ELF-1 (cell line): ENCODE data around the gene AHCYL2.
A peak's percentile ranks its signal among the peaks of the same experiment; 100 is the strongest.
"Not testable (repeated sequence)": the region's sequence is repeated elsewhere in the genome, so short reads cannot be mapped to it uniquely, and the experiment has no call there.

Source experiments
- DNase-seq: peaks from one replicate; pipeline ENCODE4 v3.0.0-alpha.2; 2016; ENCODE audit warnings: low read depth, low spot score

AHCYL2 gene

GRCh38 chr7:129383542-129384132 is 158.8 kb downstream of the AHCYL2 start:
- DNase-seq: no peak

GRCh38 chr7:129385116-129385515 is 160.3 kb downstream of the AHCYL2 start:
- no peak for DNase-seq

GRCh38 chr7:129385598-129385997 is 160.8 kb downstream of the AHCYL2 start:
- DNase-seq: no peak

- no peak for DNase-seq
These were observed 161.7 kb downstream of the AHCYL2 start for GRCh38 chr7:129386506-129386905.

- DNase-seq: no peak
These were observed 162.7 kb downstream of the AHCYL2 start for GRCh38 chr7:129387537-129387936.

GRCh38 chr7:129388333-129389098 is 163.7 kb downstream of the AHCYL2 start:
- DNase-seq: no peak

- DNase-seq: no peak
These were observed 165.0 kb downstream of the AHCYL2 start for GRCh38 chr7:129389829-129390228.

GRCh38 chr7:129390314-129390713 is 165.5 kb downstream of the AHCYL2 start:
- no peak for DNase-seq

- no peak for DNase-seq
These were observed 166.8 kb downstream of the AHCYL2 start for GRCh38 chr7:129391546-129392171.

- DNase-seq: no peak
These were observed 168.4 kb downstream of the AHCYL2 start for GRCh38 chr7:129393255-129393654.

- DNase-seq: no peak
These were observed 169.3 kb downstream of the AHCYL2 start for GRCh38 chr7:129394101-129394500.

- DNase-seq: no peak
These were observed 170.4 kb downstream of the AHCYL2 start for GRCh38 chr7:129394982-129395914.

- peak; percentile 36 for DNase-seq
These were observed 176.6 kb downstream of the AHCYL2 start for GRCh38 chr7:129401228-129401966.

- no peak for DNase-seq
These were observed 177.4 kb downstream of the AHCYL2 start for GRCh38 chr7:129401967-129402860.

- DNase-seq: no peak
These were observed 180.7 kb downstream of the AHCYL2 start for GRCh38 chr7:129405527-129405926.

GRCh38 chr7:129410238-129410637 is 185.4 kb downstream of the AHCYL2 start:
- DNase-seq: not testable (repeated sequence)

- no peak for DNase-seq
These were observed 187.7 kb downstream of the AHCYL2 start for GRCh38 chr7:129412501-129412900.

- peak; percentile 53 for DNase-seq
These were observed 192.2 kb downstream of the AHCYL2 start for GRCh38 chr7:129417073-129417472.

- no peak for DNase-seq
These were observed 197.0 kb downstream of the AHCYL2 start for GRCh38 chr7:129421717-129422250.

GRCh38 chr7:129422727-129423126 is 197.9 kb downstream of the AHCYL2 start:
- DNase-seq: no peak
